ENCODE measurements around the gene CDC6.

GRCh38 chr17:40340327-40340726, 52.6 kb downstream of the CDC6 start:
- TF ChIP-seq YY1 (IDR thresholded peaks at IDR 0.05; ENCODE audit: low read depth) (no peak), TAF1 (IDR thresholded peaks at IDR 0.05; ENCODE audit: low read depth) (no peak), CEBPB (IDR thresholded peaks at IDR 0.05) (no peak), TCF12 (IDR thresholded peaks at IDR 0.05; ENCODE audit: low read depth) (no peak), EP300 (IDR thresholded peaks at IDR 0.05; ENCODE audit: borderline replicate concordance) (no peak), CREB1 (IDR thresholded peaks at IDR 0.05; ENCODE audit: low read depth) (no peak), EGR1 (IDR thresholded peaks at IDR 0.05) (no peak), MAX (IDR thresholded peaks at IDR 0.05) (no peak), NFIC (IDR thresholded peaks at IDR 0.05) (no peak), RAD21 (IDR thresholded peaks at IDR 0.05; ENCODE audit: low read depth) (no peak), TEAD4 (IDR thresholded peaks at IDR 0.05) (no peak), REST (IDR thresholded peaks at IDR 0.05; ENCODE audit: low read depth) (no peak), ZBTB7A (IDR thresholded peaks at IDR 0.05; ENCODE audit: low read depth) (no peak)
